ENCODE data around the gene LIAS. TPM values are rescaled to one million over a fixed set of nuclear protein-coding genes. Genes with fewer than 3 reads are reported as not detected.
A peak's percentile ranks its signal among the peaks of the same experiment; 100 is the strongest.
"Not testable (repeated sequence)": the region's sequence is repeated elsewhere in the genome, so short reads cannot be mapped to it uniquely, and the experiment has no call there.

LIAS gene
- total RNA-seq, 1 experiment from 2014 or later, result 23.5 TPM

GRCh38 chr4:39458505-39459300 is at the start of gene LIAS, which contains the start of gene RPL9 (continued):
- no peak for TF ChIP-seq REST (IDR thresholded peaks at IDR 0.05; ENCODE audit: low read depth)
- no peak for TF ChIP-seq ZNF274 (IDR thresholded peaks at IDR 0.05; ENCODE audit: low read depth, low read length)
- no peak for TF ChIP-seq RAD21 (IDR thresholded peaks at IDR 0.05; ENCODE audit: low read depth)

- Histone ChIP-seq H3K4me1 (ENCODE audit: control insufficient read depth in 1 of 2, insufficient read depth in 2 of 2, low read length in 2 of 2) (no peaks in the 10 kb centered on the region), H3K79me2 (ENCODE audit: insufficient read depth, low read length) (no peaks in the 10 kb centered on the region), H3K27ac (ENCODE audit: low read depth, low read length) (no peak overlapping the region), H2AFZ (ENCODE audit: low read depth, low read length, poor library complexity, severe bottlenecking) (no peak overlapping the region), H3K4me2 (ENCODE audit: low read length) (no peak overlapping the region), H3K36me3 (ENCODE audit: control insufficient read depth in 1 of 2, insufficient read depth in 2 of 2, low read length in 2 of 2) (no peaks in the 10 kb centered on the region), H3K27me3 (ENCODE audit: insufficient read depth, low read length) (no peaks in the 10 kb centered on the region), H4K20me1 (ENCODE audit: insufficient read depth) (no peaks in the 10 kb centered on the region), H3K9me3 (ENCODE audit: control insufficient read depth in 1 of 2, insufficient read depth in 1 of 2, low read depth in 1 of 2, low read length in 2 of 2) (no peaks in the 10 kb centered on the region), H3K9ac (ENCODE audit: low read length) (no peak overlapping the region), H3K4me3 (replicated peaks in 1 of 2; ENCODE audit: low read depth in 1 of 2, low read length in 2 of 2) (no peak overlapping the region), H3K9me2 (ENCODE audit: insufficient read depth) (no peaks in the 10 kb centered on the region)
- BruUV-seq (replicated peaks), result no TSS peak
- TF ChIP-seq, protein P1, sequence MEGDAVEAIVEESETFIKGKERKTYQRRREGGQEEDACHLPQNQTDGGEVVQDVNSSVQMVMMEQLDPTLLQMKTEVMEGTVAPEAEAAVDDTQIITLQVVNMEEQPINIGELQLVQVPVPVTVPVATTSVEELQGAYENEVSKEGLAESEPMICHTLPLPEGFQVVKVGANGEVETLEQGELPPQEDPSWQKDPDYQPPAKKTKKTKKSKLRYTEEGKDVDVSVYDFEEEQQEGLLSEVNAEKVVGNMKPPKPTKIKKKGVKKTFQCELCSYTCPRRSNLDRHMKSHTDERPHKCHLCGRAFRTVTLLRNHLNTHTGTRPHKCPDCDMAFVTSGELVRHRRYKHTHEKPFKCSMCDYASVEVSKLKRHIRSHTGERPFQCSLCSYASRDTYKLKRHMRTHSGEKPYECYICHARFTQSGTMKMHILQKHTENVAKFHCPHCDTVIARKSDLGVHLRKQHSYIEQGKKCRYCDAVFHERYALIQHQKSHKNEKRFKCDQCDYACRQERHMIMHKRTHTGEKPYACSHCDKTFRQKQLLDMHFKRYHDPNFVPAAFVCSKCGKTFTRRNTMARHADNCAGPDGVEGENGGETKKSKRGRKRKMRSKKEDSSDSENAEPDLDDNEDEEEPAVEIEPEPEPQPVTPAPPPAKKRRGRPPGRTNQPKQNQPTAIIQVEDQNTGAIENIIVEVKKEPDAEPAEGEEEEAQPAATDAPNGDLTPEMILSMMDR (IDR thresholded peaks at IDR 0.05 in 2 of 3, conservative IDR thresholded peaks at IDR 0.05 in 1 of 3; ENCODE audit: borderline replicate concordance in 1 of 3, insufficient read depth in 1 of 3, low read depth in 2 of 3, low read length in 2 of 3), result peak in 1 of 3 experiments; percentile 22; a peak in 1 of 6 replicates
- TF ChIP-seq JUND (IDR thresholded peaks at IDR 0.05) (no peak), RAD21 (IDR thresholded peaks at IDR 0.05; ENCODE audit: low read depth) (peak; percentile 46)
- DNase-seq (ENCODE audit: low read depth, low spot score) (no peak), ATAC-seq (no peak)
- ChIA-PET POLR2A (no interaction called here), CTCF (interaction anchor here (0.6 to 1.1 kb wide), 2 partner anchors 13 to 126 kb away, joined by 3 read pairs; no protein-coding TSS in a partner anchor), RAD21 (ENCODE audit: low non-redundant PET in 1 of 2, low total read pairs in 2 of 2, uncharacterized antibody in 2 of 2, unreplicated experiment in 2 of 2) (no interaction called here)
- intact Hi-C loops (cut with micrococcal nuclease), result no loop called here
Observed at GRCh38 chr4:39410415-39410814, 48.4 kb upstream of the LIAS start.

DNA sequence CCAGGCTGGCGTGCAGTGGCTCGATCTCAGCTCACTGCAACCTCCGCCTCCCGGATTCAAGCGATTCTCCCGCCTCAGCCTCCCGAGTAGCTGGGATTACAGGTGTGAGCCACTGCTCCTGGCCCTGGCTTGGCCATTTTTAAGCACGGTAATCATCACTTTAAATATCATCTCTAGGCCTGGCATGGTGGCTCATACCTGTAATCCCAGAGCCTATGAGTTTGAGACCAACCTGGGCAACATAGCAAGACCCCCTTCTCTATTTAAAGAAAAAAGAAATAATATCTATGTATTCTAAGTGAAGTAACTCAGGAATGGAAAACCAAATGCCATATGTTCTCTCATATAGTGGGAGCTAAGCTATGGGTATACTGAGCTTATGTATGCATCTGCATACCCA is 47.3 kb upstream of the LIAS start:
- H3K9me2 ChIP-seq (ENCODE audit: insufficient read depth); DNase-seq (ENCODE audit: low read depth, low spot score); ATAC-seq; H3K4me2 ChIP-seq (ENCODE audit: low read length); H3K9me3 ChIP-seq (ENCODE audit: control insufficient read depth in 1 of 2, insufficient read depth in 1 of 2, low read depth in 1 of 2, low read length in 2 of 2); CTCF ChIA-PET; RAD21 ChIA-PET (ENCODE audit: low non-redundant PET in 1 of 2, low total read pairs in 2 of 2, uncharacterized antibody in 2 of 2, unreplicated experiment in 2 of 2); H3K36me3 ChIP-seq (ENCODE audit: control insufficient read depth in 1 of 2, insufficient read depth in 2 of 2, low read length in 2 of 2); H4K20me1 ChIP-seq (ENCODE audit: insufficient read depth); intact Hi-C loops (cut with micrococcal nuclease); H3K4me3 ChIP-seq (replicated peaks in 1 of 2; ENCODE audit: low read depth in 1 of 2, low read length in 2 of 2); H2AFZ ChIP-seq (ENCODE audit: low read depth, low read length, poor library complexity, severe bottlenecking); H3K79me2 ChIP-seq (ENCODE audit: insufficient read depth, low read length); BruUV-seq (replicated peaks); H3K4me1 ChIP-seq (ENCODE audit: control insufficient read depth in 1 of 2, insufficient read depth in 2 of 2, low read length in 2 of 2); H3K27me3 ChIP-seq (ENCODE audit: insufficient read depth, low read length); H3K27ac ChIP-seq (ENCODE audit: low read depth, low read length); H3K9ac ChIP-seq (ENCODE audit: low read length): not testable (repeated sequence)
- POLR2A ChIA-PET, result interaction anchor here (0.6 kb wide), 1 partner anchor 1104 kb away, joined by 3 read pairs; no protein-coding TSS in a partner anchor
